Measurements from ENCODE around the gene CCND1. TPM values are rescaled to one million over a fixed set of nuclear protein-coding genes. Genes with fewer than 3 reads are reported as not detected.

Gene CCND1
- total RNA-seq, 1 donor = 770 TPM

GRCh38 chr11:69703453-69703767 is 62.5 kb downstream of the CCND1 start:
- H3K4me3 ChIP-seq (ENCODE audit: low read depth, low read length) = no peak overlapping the region
- no peak for DNase-seq (ENCODE audit: low read depth)
- TF ChIP-seq CTCF (IDR thresholded peaks at IDR 0.05; ENCODE audit: insufficient read depth, low read length) = no peak

Other genes starting within 250 kb of the CCND1 start
- gene LINC01488, start 159.5 kb upstream of the CCND1 start, total RNA-seq (ENCODE audit: low replicate concordance) = not detected in 2 replicates
- 16.4 and 35.2 TPM in 2 replicates for gene LTO1, start 34.2 kb downstream of the CCND1 start, total RNA-seq (ENCODE audit: low replicate concordance)
- not detected in 2 replicates for gene FGF19, start 62.9 kb downstream of the CCND1 start, total RNA-seq (ENCODE audit: low replicate concordance)
- gene FGF4, start 134.2 kb downstream of the CCND1 start, total RNA-seq (ENCODE audit: low replicate concordance) = 0.08 TPM in 1 of 2 replicates, not detected in the other
- gene FGF3, start 178.3 kb downstream of the CCND1 start, total RNA-seq (ENCODE audit: low replicate concordance) = not detected in 2 replicates